GM23338 (cell line): ENCODE measurements around the gene SASS6. TPM values are rescaled to one million over a fixed set of nuclear protein-coding genes. Genes with fewer than 3 reads are reported as not detected.

Experiments
- ATAC-seq: fragments of 200-7000 bp; cut with Tn5 transposase; 3 replicates; pipeline ENCODE4 v1.9.1; 2020
- DNase-seq: peaks from one replicate; pipeline ENCODE4 v3.0.0-alpha.2; 2015; ENCODE audit warnings: low spot score
- H2AFZ ChIP-seq: fragments of 200-600 bp; sonication (generic); 2 replicates; pipeline ENCODE4 v1.8.0; 2016; ENCODE audit warnings: antibody characterized with exemption, mild to moderate bottlenecking, moderate library complexity
- H3F3A ChIP-seq: fragments of 200-600 bp; sonication (generic); replicated peaks from 2 replicates; pipeline ENCODE4 v1.8.0; 2017; ENCODE audit warnings: antibody characterized with exemption, mixed run types, low read depth
- H3K27ac ChIP-seq: fragments of 200-600 bp; sonication (generic); 2 replicates; pipeline ENCODE4 v1.6.1; 2016; ENCODE audit warnings: low read depth
- H3K27me3 ChIP-seq: fragments of 200-600 bp; sonication (generic); 2 replicates; pipeline ENCODE4 v1.8.0; 2016; ENCODE audit warnings: mild to moderate bottlenecking, mixed run types, moderate library complexity; ENCODE audit not compliant: insufficient read depth
- H3K36me3 ChIP-seq: fragments of 200-600 bp; sonication (generic); 2 replicates; pipeline ENCODE4 v1.8.0; 2016; ENCODE audit warnings: mild to moderate bottlenecking; ENCODE audit not compliant: insufficient read depth
- H3K4me1 ChIP-seq: fragments of 200-600 bp; sonication (generic); 2 replicates; pipeline ENCODE4 v1.8.0; 2016; ENCODE audit warnings: mild to moderate bottlenecking, moderate library complexity; ENCODE audit not compliant: insufficient read depth
- H3K4me2 ChIP-seq: fragments of 200-600 bp; sonication (generic); 2 replicates; pipeline ENCODE4 v1.7.1; 2017; ENCODE audit warnings: mixed run types
- H3K4me3 ChIP-seq: fragments of 200-600 bp; sonication (generic); 2 replicates; pipeline ENCODE4 v1.6.1; 2016; ENCODE audit warnings: mixed run types
- H3K79me2 ChIP-seq: fragments of 200-600 bp; sonication (generic); replicated peaks from 2 replicates; pipeline ENCODE4 v1.8.0; 2017; ENCODE audit warnings: mild to moderate bottlenecking; ENCODE audit not compliant: insufficient read depth
- H3K9me2 ChIP-seq: fragments of 200-600 bp; sonication (generic); 2 replicates; pipeline ENCODE4 v1.8.0; 2017; ENCODE audit not compliant: insufficient read depth
- H4K20me1 ChIP-seq: fragments of 200-600 bp; sonication (generic); replicated peaks from 2 replicates; pipeline ENCODE4 v1.8.0; 2017; ENCODE audit warnings: mild to moderate bottlenecking; ENCODE audit not compliant: insufficient read depth
- H3K27ac Mint-ChIP-seq: 2 replicates; pipeline ENCODE4 v1.8.0; 2020; ENCODE audit warnings: inconsistent platforms, mild to moderate bottlenecking, moderate library complexity, mixed read lengths
- H3K27me3 Mint-ChIP-seq: 3 replicates; pipeline ENCODE4 v1.8.0; 2022; ENCODE audit warnings: low read depth, mild to moderate bottlenecking, moderate library complexity, mixed read lengths, inconsistent platforms; ENCODE audit not compliant: insufficient read depth, poor library complexity
- H3K36me3 Mint-ChIP-seq: 3 replicates; pipeline ENCODE4 v1.8.0; 2021; ENCODE audit warnings: low read depth, mild to moderate bottlenecking, inconsistent platforms, moderate library complexity, mixed read lengths
- H3K4me1 Mint-ChIP-seq: 3 replicates; pipeline ENCODE4 v1.8.0; 2020; ENCODE audit warnings: mild to moderate bottlenecking, inconsistent platforms, mixed read lengths
- H3K4me3 Mint-ChIP-seq: 3 replicates; pipeline ENCODE4 v1.8.0; 2021; ENCODE audit warnings: moderate library complexity, mild to moderate bottlenecking, inconsistent platforms, mixed read lengths
- H3K9me3 Mint-ChIP-seq: 3 replicates; pipeline ENCODE4 v1.8.0; 2020; ENCODE audit warnings: moderate library complexity, mild to moderate bottlenecking, inconsistent platforms, mixed read lengths
- EZH2 ChIP-seq: fragments of 200-600 bp; sonication (generic); IDR thresholded peaks from one replicate; pipeline ENCODE4 v1.8.0; 2017; ENCODE audit warnings: antibody characterized with exemption, mild to moderate bottlenecking, low read depth; ENCODE audit not compliant: unreplicated experiment
- JUNB ChIP-seq: IDR thresholded peaks from one replicate; pipeline ENCODE4 v1.6.1; 2016; ENCODE audit warnings: antibody characterized with exemption; ENCODE audit not compliant: unreplicated experiment
- NANOG ChIP-seq: IDR thresholded peaks from 2 replicates; pipeline ENCODE4 v1.6.1; 2016; ENCODE audit warnings: antibody characterized with exemption, borderline replicate concordance
- STAT1 ChIP-seq: IDR thresholded peaks from one replicate; pipeline ENCODE4 v1.6.1; 2016; ENCODE audit warnings: antibody characterized with exemption; ENCODE audit not compliant: unreplicated experiment
- ZNF114 ChIP-seq: fragments of 250-450 bp; sonication (Bioruptor Pico); IDR thresholded peaks from 2 replicates; pipeline ENCODE4 v1.5.0; 2020; ENCODE audit warnings: mild to moderate bottlenecking, moderate library complexity
- ZNF331 ChIP-seq: fragments of 250-450 bp; sonication (Bioruptor Pico); IDR thresholded peaks from 2 replicates; pipeline ENCODE4 v1.5.0; 2020; ENCODE audit warnings: low read depth, mild to moderate bottlenecking, moderate library complexity
- polyA plus RNA-seq: library from polyadenylated mRNA; unstranded; fragments of >200 nt; fragmentation: Nextera tagmentation; extraction: Ambion mirVana; gene quantifications from 2 replicates; pipeline ENCODE4 v1.2.1, GENCODE V29; 2016
- total RNA-seq: library from RNA; depleted of rRNA; stranded (reverse); fragments of >200 nt; shearing (Covaris generic); gene quantifications from 2 replicates; pipeline ENCODE4 v1.2.3, GENCODE V29; 2014
- TF ChIP-seq, protein P1 (sequence below), 2 experiments: fragments of 200-600 bp in 1 of 2; sonication (generic) in 1 of 2; conservative IDR thresholded peaks; 2 replicates each; pipeline versions ENCODE4 v1.5.1 to v1.6.1; 2016 to 2017; ENCODE audit warnings: antibody characterized with exemption in 2 of 2, low read depth in 2 of 2, mild to moderate bottlenecking in 2 of 2, moderate library complexity in 1 of 2
- TF ChIP-seq, protein P2 (sequence below): IDR thresholded peaks from one replicate; pipeline ENCODE4 v1.6.1; 2018; ENCODE audit warnings: antibody characterized with exemption; ENCODE audit not compliant: unreplicated experiment
- TF ChIP-seq, protein P3 (sequence below): IDR thresholded peaks from 2 replicates; pipeline ENCODE4 v1.6.1; 2016; ENCODE audit warnings: antibody characterized with exemption
- TF ChIP-seq, protein P4 (sequence below): fragments of 250-450 bp; sonication (Bioruptor Pico); IDR thresholded peaks from 2 replicates; pipeline ENCODE4 v1.5.0; 2020; ENCODE audit warnings: mild to moderate bottlenecking, moderate library complexity

SASS6 gene
- total and polyA plus RNA-seq, 2 experiments from 2014 or later = 17.0 to 21.1 TPM

DNA sequence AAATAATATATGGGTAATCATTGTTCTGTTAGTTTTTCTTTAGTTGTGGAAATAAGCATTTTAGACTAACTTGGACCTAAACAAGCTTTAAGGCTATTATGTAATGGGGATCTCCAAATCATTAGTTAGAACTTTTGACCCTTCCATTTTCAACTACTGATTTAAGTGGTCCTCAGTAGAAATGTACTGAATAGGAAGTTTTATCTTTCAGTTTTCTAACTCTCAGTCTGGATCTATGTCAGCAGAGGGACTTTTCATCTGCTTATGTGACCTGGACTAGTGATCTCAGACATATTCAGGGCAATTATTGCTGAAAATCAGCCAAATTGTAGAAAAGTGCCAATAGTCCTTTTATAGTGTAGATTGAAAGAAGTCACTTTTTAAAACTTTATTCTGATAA is 56.0 kb downstream of the SASS6 start:
- peaks cover 3% of the 10 kb centered on the region; the same call in 2 of the 3 replicates for H3K4me1 Mint-ChIP-seq
- Histone ChIP-seq H3K4me1 (no peaks in the 10 kb centered on the region), H3K4me3 (no peak overlapping the region), H3K36me3 (peaks cover 25% of the 10 kb centered on the region), H3K27me3 (no peaks in the 10 kb centered on the region), H3K9me2 (no peaks in the 10 kb centered on the region), H3K4me2 (no peak overlapping the region), H3F3A (no peaks in the 10 kb centered on the region), H3K79me2 (no peaks in the 10 kb centered on the region), H2AFZ (no peak overlapping the region), H3K27ac (no peak overlapping the region), H4K20me1 (no peaks in the 10 kb centered on the region)
- DNase-seq = no peak
- no peaks in the 10 kb centered on the region for H3K9me3 Mint-ChIP-seq
- peaks cover 4% of the 10 kb centered on the region for H3K27me3 Mint-ChIP-seq
- H3K36me3 Mint-ChIP-seq = peaks cover 41% of the 10 kb centered on the region
- no peak overlapping the region for H3K4me3 Mint-ChIP-seq
- no peak for ATAC-seq
- no peak overlapping the region for H3K27ac Mint-ChIP-seq
- TF ChIP-seq EZH2 = no peak
- TF ChIP-seq, protein P1, sequence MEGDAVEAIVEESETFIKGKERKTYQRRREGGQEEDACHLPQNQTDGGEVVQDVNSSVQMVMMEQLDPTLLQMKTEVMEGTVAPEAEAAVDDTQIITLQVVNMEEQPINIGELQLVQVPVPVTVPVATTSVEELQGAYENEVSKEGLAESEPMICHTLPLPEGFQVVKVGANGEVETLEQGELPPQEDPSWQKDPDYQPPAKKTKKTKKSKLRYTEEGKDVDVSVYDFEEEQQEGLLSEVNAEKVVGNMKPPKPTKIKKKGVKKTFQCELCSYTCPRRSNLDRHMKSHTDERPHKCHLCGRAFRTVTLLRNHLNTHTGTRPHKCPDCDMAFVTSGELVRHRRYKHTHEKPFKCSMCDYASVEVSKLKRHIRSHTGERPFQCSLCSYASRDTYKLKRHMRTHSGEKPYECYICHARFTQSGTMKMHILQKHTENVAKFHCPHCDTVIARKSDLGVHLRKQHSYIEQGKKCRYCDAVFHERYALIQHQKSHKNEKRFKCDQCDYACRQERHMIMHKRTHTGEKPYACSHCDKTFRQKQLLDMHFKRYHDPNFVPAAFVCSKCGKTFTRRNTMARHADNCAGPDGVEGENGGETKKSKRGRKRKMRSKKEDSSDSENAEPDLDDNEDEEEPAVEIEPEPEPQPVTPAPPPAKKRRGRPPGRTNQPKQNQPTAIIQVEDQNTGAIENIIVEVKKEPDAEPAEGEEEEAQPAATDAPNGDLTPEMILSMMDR (conservative IDR thresholded peaks at IDR 0.05; ENCODE audit: low read depth in 2 of 2) = no peak
- TF ChIP-seq, protein P2, sequence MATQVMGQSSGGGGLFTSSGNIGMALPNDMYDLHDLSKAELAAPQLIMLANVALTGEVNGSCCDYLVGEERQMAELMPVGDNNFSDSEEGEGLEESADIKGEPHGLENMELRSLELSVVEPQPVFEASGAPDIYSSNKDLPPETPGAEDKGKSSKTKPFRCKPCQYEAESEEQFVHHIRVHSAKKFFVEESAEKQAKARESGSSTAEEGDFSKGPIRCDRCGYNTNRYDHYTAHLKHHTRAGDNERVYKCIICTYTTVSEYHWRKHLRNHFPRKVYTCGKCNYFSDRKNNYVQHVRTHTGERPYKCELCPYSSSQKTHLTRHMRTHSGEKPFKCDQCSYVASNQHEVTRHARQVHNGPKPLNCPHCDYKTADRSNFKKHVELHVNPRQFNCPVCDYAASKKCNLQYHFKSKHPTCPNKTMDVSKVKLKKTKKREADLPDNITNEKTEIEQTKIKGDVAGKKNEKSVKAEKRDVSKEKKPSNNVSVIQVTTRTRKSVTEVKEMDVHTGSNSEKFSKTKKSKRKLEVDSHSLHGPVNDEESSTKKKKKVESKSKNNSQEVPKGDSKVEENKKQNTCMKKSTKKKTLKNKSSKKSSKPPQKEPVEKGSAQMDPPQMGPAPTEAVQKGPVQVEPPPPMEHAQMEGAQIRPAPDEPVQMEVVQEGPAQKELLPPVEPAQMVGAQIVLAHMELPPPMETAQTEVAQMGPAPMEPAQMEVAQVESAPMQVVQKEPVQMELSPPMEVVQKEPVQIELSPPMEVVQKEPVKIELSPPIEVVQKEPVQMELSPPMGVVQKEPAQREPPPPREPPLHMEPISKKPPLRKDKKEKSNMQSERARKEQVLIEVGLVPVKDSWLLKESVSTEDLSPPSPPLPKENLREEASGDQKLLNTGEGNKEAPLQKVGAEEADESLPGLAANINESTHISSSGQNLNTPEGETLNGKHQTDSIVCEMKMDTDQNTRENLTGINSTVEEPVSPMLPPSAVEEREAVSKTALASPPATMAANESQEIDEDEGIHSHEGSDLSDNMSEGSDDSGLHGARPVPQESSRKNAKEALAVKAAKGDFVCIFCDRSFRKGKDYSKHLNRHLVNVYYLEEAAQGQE = no peak
- no peak for TF ChIP-seq JUNB
- TF ChIP-seq STAT1 = no peak
- no peak for TF ChIP-seq NANOG
- TF ChIP-seq ZNF114 = no peak
- TF ChIP-seq, protein P3, sequence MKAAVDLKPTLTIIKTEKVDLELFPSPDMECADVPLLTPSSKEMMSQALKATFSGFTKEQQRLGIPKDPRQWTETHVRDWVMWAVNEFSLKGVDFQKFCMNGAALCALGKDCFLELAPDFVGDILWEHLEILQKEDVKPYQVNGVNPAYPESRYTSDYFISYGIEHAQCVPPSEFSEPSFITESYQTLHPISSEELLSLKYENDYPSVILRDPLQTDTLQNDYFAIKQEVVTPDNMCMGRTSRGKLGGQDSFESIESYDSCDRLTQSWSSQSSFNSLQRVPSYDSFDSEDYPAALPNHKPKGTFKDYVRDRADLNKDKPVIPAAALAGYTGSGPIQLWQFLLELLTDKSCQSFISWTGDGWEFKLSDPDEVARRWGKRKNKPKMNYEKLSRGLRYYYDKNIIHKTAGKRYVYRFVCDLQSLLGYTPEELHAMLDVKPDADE = no peak
- no peak for TF ChIP-seq ZNF331 (CRISPR knock-in tag)
- TF ChIP-seq, protein P4, sequence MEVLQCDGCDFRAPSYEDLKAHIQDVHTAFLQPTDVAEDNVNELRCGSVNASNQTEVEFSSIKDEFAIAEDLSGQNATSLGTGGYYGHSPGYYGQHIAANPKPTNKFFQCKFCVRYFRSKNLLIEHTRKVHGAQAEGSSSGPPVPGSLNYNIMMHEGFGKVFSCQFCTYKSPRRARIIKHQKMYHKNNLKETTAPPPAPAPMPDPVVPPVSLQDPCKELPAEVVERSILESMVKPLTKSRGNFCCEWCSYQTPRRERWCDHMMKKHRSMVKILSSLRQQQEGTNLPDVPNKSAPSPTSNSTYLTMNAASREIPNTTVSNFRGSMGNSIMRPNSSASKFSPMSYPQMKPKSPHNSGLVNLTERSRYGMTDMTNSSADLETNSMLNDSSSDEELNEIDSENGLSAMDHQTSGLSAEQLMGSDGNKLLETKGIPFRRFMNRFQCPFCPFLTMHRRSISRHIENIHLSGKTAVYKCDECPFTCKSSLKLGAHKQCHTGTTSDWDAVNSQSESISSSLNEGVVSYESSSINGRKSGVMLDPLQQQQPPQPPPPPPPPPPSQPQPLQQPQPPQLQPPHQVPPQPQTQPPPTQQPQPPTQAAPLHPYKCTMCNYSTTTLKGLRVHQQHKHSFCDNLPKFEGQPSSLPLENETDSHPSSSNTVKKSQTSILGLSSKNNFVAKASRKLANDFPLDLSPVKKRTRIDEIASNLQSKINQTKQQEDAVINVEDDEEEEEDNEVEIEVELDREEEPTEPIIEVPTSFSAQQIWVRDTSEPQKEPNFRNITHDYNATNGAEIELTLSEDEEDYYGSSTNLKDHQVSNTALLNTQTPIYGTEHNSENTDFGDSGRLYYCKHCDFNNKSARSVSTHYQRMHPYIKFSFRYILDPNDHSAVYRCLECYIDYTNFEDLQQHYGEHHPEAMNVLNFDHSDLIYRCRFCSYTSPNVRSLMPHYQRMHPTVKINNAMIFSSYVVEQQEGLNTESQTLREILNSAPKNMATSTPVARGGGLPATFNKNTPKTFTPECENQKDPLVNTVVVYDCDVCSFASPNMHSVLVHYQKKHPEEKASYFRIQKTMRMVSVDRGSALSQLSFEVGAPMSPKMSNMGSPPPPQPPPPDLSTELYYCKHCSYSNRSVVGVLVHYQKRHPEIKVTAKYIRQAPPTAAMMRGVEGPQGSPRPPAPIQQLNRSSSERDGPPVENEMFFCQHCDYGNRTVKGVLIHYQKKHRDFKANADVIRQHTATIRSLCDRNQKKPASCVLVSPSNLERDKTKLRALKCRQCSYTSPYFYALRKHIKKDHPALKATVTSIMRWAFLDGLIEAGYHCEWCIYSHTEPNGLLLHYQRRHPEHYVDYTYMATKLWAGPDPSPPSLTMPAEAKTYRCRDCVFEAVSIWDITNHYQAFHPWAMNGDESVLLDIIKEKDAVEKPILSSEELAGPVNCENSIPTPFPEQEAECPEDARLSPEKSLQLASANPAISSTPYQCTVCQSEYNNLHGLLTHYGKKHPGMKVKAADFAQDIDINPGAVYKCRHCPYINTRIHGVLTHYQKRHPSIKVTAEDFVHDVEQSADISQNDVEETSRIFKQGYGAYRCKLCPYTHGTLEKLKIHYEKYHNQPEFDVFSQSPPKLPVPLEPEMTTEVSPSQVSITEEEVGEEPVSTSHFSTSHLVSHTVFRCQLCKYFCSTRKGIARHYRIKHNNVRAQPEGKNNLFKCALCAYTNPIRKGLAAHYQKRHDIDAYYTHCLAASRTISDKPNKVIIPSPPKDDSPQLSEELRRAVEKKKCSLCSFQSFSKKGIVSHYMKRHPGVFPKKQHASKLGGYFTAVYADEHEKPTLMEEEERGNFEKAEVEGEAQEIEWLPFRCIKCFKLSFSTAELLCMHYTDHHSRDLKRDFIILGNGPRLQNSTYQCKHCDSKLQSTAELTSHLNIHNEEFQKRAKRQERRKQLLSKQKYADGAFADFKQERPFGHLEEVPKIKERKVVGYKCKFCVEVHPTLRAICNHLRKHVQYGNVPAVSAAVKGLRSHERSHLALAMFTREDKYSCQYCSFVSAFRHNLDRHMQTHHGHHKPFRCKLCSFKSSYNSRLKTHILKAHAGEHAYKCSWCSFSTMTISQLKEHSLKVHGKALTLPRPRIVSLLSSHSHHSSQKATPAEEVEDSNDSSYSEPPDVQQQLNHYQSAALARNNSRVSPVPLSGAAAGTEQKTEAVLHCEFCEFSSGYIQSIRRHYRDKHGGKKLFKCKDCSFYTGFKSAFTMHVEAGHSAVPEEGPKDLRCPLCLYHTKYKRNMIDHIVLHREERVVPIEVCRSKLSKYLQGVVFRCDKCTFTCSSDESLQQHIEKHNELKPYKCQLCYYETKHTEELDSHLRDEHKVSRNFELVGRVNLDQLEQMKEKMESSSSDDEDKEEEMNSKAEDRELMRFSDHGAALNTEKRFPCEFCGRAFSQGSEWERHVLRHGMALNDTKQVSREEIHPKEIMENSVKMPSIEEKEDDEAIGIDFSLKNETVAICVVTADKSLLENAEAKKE (CRISPR knock-in tag) = no peak
